Measurements from ENCODE around the gene DOCK1. TPM values are rescaled to one million over a fixed set of nuclear protein-coding genes. Genes with fewer than 3 reads are reported as not detected.
A peak's percentile ranks its signal among the peaks of the same experiment; 100 is the strongest.

DOCK1 gene
- total RNA-seq, 1 donor from 2014 or later: 56.1 TPM

DNA sequence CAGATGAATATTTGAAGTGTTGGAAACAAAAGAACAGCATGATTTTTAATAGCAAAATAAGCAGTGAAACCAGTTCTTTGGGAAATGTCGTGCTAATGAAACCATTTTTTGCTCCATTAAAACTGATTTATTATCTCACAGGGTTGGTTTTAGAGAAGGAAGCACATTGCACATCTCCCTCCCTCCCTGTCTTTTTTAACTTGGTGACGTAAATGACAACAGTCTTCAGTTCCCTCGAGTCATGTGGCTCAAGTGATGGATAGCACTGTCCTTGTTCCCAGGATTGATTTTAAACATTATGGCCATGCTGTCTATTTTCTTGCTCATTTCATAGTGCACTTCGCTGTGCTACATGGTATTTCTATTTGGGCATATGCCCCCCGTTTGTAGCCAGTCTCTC is 105.9 kb downstream of the DOCK1 start:
- DNase-seq (ENCODE audit: low spot score): peak; percentile 14

DNA sequence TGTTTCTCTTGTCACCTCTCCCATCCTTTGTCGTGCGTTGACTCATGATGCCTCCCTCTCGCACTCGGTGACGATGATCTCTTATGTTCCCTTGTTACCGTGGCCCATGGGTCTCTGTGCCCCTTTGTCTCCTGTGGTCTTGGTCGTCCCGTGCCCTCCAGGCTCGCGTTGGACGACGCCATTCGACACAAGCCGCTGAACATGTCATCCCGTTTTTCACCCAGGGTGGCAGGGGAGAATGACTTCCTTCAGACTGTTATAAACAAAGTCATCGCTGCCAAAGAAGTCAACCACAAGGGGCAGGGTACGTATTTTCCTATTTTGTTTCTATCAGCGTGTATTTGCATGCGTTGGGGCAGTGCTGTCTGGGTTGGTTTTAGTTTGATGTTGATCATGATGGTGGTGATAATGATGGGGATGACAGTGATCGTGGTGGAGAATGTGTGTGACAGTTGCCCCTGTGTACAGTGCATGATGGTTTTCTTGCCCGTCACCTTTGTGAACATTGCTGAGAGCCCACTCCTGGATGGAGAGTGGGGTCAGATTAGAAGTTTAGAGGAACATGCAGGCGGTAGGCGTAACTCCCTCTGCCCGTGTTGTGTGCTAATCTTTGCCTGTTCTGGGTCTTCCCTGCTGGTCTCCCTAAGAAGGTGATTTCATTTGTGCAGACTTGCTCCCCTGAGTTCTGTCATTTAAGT is 107.0 kb downstream of the DOCK1 start:
- no peak for DNase-seq (ENCODE audit: low spot score)

DNA sequence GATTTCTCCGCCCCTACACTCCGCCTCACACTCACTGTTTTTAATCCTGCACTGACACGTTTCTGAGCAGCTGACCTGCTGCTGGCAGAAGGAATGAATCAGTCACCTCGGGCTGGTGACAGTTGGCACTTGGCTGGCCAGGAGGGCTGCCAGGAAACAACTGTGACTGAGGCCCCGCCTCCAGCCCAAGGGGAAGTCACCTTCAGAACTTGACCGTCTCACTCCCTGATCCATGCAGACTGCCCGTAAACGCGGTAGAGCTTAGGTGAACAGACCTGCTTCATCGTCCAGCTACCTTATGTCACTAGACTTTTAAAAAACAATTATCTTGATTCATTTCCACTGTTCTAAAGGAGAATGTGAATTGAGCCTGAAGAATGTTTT is 107.5 kb downstream of the DOCK1 start:
- DNase-seq (ENCODE audit: low spot score): peak; percentile 46

DNA sequence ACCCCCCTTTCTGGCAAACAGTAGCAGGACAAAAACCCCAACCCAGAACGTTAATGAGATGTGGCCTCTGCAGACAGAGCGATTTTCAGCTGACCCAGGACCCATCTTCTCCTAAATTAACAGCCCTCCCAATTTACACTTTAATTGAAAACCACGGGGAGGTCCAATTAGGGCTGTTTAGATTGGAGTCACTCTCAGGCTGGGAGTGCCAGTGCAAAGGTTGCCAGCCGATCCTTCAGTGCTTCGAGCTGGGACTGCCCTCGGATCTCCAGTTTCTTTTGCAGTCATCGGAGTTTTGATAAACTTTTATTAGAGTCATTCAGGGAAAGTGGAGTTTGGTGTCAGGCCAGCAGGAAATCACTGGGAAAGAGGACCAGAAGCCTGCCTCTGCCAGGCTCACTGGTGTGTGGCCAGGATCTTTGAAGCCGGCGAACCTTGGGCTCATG is 108.0 kb downstream of the DOCK1 start:
- DNase-seq (ENCODE audit: low spot score): no peak

DNA sequence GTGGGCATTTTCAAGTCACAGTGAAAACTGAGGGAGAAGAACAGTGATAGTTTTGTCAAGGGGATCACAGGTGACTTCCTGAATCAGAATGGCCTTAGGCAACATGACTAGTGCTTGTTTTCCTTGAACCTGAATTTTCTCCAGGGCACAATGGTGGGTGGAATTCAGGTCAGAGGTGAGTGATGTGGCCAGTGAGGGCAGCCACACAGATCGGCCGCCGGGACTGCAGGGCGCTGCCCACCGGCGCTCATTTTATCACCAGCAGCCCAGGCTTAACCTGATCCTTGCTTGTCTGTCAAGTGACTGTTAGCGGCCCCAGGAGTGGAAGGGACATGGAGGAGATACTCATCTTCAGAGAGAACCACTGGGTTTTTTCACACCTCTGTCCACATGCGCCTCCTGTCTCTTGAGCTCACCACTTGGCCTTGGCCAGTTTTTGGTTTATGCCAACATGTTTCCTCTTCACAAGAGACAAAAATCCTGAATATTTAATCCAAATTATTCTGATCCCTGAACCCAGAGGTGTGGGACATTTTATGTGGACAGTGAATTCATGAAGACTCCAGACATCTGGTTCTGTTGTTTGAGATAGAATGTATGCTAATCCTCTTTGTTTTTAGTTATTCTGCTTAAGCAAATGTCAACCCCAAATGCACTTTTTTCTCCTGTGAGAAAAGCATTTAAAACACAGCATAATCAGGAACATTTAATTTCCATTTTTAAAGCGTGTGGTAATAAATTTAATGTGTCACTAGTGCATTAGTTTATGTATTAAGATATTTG is 108.7 kb downstream of the DOCK1 start:
- no peak for DNase-seq (ENCODE audit: low spot score)

DNA sequence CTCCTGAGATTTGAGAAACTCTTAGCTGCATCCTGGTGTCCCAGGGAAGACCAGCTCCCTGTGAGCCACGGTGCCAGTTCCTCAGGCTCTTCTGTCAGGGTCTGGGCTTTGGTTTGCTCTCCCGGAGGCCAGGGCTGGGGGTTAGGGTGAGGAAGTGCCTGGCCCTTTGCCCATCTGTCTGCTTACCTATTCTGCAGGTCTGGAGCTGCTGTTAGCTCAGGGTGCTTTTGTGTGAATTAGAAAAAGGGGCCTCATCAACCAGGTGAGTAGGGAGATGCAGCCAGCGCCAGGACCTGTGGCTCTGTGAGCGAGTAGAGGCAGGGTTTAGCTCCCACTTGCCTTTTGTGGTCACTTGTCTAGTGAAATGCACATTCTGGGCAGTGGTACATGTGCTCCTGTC is 109.4 kb downstream of the DOCK1 start:
- no peak for DNase-seq (ENCODE audit: low spot score)

DNA sequence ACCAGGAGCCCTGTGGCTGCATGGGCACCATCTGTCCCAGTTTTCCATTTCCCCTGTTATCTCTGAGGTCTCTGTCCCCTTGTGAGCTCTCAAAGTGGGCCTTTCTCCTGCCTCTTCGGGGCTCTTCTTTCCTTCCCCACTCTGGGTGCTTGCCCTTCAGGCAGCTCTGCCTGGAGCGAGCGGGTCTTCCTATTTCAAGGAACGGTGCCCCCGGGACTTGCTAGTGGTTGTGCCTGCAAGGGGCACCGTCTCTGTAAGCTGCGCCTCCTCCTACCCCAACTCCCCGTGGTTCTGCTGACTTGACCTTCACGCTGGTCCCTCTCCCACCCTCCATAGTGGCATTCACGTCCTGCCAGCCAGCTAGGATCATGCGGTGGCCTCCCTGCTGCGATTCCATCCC is 110.1 kb downstream of the DOCK1 start:
- DNase-seq (ENCODE audit: low spot score): no peak

DNA sequence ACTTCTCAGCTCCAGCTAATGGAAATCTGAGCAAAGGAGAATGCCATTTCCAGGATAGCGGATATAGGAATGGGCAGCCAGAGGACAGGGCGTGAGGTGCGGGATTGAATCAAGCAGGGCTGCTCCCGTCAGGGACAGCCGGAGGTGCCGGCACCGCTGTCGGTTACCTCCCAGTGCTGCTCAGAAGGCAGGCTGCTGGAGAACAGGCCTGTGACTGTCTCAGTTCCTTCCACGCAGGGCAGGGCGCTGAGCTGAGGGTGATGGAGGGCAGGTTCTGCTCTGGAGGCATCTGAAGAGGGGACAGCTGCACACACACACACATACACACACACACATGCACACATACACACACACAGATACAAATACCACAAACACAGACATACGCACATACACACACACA is 111.1 kb downstream of the DOCK1 start:
- DNase-seq (ENCODE audit: low spot score): no peak

DNA sequence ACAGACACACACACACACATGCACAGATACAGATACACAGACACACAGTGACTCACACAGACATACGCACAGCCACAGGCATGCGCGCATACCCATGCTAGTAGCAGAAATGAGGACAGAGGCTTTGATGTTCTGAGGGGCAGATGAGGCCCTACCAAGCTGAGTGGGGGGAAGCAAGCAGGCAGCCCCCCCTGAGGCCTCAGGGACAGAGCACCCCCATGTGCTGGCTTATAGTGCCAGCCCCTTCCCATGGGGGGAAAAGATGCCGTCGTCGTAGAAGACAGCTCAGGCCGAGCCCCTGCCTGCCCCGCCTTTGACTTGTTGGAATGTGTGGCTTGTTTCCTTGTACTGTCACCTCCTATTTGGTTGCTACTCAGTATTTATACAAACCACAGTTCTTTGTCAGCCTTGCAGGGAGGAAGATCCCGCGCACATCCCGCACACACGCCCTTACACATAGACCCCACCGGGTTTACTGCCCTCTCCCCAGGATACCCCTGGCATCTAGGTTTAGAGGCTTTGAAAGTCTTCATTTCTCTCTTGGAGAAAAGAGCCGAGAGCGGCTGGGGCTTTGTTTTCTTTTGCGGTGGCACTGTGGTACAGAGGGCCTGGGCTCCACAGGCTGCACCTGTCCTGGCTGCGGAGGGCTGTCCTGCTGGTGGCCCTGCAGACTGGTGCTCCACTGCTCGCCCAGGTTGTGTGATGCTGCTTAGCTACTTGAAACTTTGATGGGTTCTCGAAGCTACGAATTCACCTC is 112.5 kb downstream of the DOCK1 start:
- peak; percentile 2 for DNase-seq (ENCODE audit: low spot score)

DNA sequence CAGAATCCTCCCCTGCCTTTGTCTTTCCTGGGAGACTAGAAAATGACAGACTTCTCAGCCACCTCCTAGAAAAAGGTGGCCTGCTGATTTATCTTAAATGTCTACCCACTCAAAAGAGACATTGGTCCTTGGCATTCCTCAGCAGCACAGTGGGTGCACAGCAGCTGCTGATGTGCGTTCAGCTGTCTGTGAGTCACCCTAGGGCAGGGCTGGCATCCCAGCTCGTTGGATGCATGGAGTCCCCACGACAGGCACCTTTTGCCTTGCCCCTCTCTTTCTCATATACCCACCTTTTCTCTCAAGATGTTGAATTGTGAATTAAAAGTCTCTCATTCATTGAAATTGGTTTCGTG is 113.0 kb downstream of the DOCK1 start:
- no peak for DNase-seq (ENCODE audit: low spot score)

DNA sequence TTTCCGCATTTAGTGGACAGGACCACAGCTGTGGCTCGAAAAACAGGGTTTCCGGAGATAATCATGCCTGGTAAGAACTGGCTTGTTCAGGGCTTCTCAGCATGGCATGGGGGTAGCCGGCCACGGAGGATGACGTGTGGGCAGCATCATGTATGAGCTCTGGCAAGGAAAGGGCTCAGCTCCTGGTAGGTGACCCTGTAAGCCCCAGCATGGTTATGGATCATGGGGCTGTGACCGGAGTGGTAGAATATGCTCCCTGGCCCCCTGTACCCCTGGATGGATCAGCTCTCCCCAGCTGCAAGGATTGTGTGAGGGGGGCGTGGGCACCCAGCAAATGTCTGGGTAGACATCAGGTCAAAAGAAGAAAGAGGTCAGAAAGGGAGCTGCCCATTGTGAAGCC is 113.5 kb downstream of the DOCK1 start:
- DNase-seq (ENCODE audit: low spot score): no peak

DNA sequence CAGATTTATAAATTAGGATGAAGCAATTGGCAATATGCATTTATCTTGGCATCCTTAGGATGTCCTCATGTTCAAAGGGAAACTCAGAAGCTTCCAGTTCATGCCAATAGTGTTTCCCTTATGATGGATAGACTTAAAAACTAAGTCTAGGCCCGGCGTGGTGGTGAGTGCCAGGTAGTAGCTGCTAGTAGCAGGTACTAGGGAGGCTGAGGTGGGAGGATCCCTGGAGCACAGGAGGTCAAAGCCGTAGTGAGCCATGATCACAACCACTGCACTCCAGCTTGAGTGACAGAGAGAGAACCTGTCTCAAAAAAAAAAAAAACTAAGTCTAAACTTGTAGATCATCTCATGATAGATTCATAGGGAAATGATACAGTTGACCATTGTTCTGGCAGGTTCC is 115.0 kb downstream of the DOCK1 start:
- DNase-seq (ENCODE audit: low spot score): no peak

DNA sequence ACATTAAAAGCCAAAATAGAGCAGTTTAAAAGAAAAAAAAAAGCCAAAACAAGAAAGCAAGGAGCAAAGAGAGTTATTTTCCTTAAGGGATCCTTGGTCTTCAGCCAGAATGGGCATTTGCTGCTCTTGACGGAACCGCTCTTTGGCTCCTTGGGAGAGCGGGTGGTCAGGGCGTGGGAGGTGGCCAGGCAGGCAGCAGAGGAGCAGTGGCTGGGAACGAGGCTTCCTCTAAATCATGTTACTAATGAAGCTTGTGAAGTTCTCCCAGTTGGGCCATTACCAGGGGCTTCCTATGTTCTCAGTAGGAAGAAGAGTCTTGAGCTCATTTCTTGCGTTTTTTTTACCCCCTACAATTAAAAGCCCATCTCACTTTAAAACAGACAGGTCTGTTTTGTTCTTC is 116.6 kb downstream of the DOCK1 start:
- DNase-seq (ENCODE audit: low spot score): no peak

DNA sequence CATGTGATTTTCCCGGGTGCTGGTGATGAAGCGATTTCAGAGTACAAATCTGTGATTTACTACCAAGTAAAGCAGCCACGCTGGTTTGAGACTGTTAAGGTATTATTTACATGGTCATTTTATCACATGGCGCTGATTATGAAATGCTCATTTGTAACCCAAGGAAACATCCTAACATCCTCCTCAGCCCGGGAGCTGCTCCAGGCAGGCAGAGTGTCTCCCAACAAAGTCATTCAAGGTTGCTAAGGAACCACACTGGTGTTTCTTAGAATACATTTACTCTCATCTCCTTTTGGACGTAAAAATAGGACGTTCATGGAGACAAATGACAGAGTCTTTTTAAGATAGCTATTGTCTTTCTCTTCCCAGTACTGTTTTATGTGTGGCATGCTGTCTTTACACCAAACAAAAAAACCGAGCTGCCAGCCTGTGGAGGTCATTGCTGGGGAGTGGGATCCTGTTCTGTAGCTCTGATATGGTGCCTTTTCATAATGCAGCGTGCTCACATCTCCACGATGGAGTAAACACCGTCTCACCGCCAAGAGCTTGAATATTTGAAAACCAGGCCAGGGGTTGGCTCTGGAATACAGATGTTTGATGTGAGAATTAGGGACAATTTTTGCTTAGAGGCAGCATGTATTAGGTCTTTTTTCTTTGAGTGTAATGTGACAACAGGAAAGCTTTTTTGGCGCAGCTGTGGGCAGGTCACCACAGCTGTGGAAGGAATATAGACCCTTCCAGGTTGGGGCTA is 119.6 kb downstream of the DOCK1 start:
- DNase-seq (ENCODE audit: low spot score): no peak

DNA sequence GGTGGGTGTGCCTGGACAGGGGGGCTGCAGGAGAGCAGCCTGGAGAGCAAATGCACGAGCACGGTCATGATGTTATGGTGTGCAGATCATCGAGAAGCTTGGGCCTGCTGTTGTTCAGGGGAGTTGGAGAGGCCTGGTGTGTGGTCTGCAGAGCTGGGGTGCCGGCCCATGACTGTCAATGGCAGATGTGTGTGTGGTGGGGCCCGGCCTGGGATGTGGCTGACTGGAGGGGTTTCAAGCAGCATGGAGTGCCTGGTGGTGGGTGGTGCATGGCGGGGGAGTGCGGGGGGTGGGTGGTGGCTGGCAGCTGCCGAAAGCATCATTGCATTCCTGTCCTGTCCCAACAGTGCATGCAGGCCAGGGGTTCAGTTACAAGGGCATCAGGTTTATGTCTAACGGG is 122.6 kb downstream of the DOCK1 start:
- DNase-seq (ENCODE audit: low spot score): no peak

DNA sequence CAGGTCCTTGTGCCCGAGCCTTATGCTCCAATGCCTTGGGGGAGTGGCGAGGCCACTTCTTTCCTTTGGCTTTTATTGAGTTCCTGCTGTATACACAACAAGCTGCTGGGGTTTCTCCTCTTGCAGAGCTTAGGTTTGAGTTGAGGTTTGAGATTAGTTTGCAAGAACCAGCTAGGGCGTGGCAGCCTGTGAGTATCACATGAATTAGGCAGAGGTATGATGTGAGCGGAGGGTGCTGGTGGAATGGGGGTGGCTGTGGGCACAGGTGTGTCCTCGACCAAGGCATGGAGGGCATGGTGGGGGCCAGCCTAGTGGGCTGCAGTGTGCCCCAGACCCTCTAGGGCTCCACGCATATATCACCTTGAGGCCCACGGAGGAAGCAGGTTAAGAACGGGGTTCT is 123.3 kb downstream of the DOCK1 start:
- no peak for DNase-seq (ENCODE audit: low spot score)

DNA sequence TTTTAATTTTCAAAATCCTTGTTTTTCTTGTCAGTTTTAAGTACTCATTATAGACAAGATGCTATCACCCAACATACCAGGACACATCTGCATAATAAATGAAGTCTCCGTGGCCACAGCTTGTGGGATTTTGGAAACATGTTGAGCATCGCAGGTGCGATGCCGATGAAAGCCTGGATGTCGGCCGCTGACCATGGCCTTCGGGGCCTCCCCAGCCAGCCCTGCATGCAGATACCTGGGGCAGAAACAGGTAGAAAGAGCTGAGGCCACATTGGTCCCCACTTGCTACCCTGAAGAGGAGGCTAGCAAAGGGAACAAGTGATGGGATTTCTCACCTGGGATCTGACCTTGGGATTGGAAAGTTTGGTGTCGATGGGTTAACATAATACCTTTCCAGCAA is 123.8 kb downstream of the DOCK1 start:
- DNase-seq (ENCODE audit: low spot score): no peak

DNA sequence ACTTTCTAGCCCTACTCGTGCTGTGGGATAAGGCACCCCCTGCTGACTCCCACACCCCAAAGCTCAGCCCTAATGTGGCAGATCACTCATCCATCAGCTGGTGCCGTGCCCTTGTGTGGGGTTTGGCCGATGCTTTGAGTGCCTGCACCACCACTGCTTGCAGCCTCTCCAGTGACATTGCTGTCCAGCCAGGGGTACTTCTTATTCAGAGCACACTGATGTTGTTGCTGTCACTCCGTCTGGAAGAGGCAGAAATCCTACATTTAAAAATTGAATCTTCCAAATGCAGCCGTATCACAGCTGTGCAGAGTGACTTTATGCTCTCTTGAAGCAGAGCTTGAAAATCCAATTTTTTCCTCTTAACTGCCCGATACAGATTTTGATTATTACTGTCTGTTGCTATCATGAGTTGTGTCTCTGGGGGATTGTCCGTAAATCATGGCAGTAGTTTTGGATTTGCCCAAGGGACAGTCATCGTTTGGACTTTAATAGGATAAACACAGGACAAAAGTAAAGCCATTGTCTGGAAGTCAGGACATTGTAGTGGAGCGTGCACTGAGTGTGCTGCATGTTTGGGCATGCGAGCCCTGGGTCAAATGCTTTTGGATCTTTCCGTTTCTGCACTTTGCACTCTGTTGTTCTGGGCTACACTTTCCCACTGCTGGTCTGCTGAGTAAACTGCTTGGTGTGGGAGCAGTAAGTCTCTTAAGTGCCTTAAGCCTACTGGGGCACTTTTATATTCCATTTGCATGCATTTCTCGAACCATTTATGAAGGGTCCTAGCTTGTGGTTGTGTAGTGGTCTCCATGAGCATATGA is 128.2 kb downstream of the DOCK1 start:
- no peak for DNase-seq (ENCODE audit: low spot score)

DNA sequence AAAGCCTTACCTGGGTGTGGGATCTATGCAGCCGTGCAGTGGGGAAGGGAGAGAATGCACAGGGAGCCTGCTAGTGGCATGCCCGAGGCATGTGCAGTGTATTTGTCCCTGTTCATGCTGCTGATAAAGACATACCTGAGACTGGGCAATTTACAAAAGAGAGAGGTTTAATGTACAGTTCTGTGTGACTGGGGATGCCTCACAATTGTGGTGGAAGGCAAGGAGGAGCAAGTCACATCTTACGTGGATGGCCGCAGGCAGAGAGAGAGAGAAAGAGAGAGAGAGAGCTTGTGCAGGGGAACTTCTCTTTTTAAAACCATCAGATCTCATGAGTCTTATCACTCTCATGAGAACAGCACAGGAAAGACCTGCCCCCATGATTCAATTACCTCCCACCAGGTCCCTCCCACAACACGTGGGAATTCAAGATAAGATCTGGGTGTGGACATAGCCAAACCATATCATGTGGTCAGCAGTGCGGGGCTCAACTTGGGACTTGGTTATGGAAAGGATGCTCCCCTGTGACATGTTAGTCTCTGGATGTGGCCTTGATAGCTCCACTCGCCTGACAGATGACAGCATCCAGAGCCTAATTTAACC is 128.9 kb downstream of the DOCK1 start:
- DNase-seq (ENCODE audit: low spot score): no peak

DNA sequence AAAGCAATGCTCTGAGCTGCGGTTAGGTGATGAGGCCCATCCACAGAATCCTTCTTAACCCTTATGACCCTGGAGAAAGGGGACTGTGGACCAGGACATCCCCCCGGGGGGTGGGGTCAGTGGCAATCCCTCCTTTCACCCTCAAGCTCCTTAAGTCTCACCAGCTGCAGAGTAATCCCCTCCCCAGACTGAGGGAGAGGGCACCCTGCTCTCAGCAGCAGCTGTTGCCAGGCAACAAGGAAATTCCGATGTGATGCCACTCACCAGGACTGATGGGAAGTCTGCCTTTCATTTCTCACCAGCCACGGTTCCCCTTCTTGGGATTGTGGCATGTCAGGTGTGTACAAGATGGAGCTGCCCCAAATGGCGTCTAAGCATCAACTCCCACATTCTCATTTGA is 129.6 kb downstream of the DOCK1 start:
- no peak for DNase-seq (ENCODE audit: low spot score)

DNA sequence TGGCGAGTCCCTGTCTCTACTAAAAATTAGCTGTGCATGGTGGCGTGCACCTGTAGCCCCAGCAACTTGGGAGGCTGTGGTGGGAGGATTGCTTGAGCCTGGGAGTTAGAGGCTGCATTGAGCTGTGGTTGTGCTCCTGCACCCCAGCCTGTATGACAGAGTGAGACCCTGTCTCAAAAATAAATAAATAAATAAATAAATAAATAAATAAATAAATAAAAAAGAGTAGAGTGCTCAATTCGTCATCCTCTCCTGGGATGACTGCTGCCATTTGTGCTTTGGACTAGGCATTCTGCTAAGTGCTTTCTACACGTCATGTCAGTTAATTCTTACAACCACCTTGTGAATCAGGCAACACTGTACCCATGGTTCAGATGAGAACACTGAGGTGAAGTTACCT is 130.6 kb downstream of the DOCK1 start:
- no peak for DNase-seq (ENCODE audit: low spot score)

Data from umbilical cord (tissue), 2 donors.